HG03432 (cell line): ENCODE data around the gene PPIF.
A peak's percentile ranks its signal among the peaks of the same experiment; 100 is the strongest.
"Not testable (repeated sequence)": the region's sequence is repeated elsewhere in the genome, so short reads cannot be mapped to it uniquely, and the experiment has no call there.

ENCODE experiments used
- ATAC-seq: cut with Tn5 transposase; IDR thresholded peaks from one replicate; pipeline ENCODE4 v1.9.1; 2021; ENCODE audit warnings: mild to moderate bottlenecking, moderate library complexity; ENCODE audit not compliant: unreplicated experiment

Gene PPIF

DNA sequence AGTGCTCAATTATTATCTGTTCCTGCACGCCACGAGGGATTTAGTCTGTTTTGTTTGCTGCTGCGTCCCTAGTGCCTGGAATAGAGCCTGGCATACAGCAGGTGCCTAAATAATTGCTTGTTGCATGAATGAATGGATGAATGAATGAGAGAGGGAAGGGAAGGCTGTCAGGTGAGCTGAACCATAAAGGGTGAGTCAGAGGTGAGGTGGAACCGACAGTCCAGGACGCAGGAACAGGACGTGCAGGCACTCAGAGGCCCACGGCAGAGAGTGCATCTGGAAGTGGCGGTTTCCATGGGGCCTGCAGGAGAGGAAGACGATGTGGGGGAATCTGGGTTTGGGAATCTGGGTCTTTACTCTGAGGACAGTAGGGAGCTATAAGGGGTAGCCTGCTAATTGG lies 17.7 kb upstream of the PPIF start:
- ATAC-seq, result no peak

DNA sequence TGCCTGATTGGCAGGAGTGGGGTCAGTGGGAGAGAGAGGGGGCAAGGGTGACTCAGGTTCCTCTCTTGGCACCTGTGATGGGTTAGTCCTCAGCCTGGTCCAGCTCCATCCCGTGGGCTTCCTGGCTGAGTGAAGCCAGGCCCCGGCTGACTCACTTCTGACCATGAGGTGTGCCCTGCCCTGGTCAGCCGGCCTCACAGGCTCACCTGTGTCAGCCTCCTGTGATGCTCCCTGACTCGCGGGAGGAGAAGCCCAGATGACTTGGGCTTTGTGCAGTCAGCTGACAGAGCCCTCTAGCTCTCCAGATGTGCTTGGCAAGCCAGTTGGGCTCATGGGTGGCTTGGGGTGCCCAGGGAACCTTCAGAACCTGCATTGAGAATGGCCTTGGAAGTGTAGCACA lies 16.0 kb upstream of the PPIF start:
- no peak for ATAC-seq

DNA sequence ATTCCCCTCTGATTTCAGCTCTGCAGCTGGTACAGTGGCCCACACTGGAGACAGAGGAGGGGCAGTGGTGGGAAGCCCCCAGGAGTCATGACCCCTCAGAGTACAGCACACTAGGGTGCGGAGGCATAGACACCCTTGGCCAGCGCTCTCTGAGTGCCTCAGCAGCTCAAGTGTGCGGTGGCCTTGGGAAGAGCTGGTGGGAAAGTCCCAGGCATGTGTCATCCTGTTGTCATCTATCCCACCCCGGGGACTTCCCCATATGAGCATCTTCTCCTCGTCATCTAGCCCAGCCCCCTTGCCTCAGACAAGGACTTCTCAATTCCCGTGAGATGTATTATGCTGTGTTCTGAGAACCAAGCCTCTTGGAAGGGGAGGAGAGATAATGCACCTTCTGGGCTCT lies 15.6 kb upstream of the PPIF start:
- peak; percentile 94 for ATAC-seq

DNA sequence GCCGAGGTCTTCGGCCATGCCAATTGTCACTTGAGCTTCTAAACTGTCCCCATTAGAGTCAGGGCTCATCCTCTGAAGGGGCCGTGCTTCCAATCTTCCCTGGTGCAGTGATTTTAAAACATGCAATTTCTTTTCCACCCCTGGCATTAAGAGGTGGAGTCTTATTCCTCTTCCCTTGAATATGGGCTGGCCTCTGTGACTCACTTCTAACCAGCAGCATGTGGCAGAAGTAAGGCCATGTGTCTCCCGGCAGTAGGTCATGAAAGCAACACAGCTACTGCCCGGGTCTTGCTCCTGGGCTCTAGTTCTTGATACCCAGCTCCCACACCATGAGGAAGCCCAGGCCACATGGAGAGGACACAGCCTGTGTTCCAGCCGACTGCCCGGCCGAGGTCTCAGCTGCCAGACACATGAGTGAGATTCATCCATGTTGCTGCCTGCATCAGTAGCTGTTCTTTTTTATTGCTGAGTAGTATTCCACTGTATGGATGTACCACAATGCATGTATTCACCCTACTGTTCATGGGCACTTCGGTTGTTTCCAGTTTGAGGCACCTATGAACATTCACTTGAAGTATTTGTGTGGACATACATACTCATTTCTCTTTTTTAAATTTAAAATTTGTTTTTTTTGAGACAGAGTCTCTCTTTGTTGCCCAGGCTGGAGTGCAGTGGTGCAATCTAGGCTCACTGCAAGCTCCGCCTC lies 14.5 kb upstream of the PPIF start:
- ATAC-seq, result not testable (repeated sequence)

DNA sequence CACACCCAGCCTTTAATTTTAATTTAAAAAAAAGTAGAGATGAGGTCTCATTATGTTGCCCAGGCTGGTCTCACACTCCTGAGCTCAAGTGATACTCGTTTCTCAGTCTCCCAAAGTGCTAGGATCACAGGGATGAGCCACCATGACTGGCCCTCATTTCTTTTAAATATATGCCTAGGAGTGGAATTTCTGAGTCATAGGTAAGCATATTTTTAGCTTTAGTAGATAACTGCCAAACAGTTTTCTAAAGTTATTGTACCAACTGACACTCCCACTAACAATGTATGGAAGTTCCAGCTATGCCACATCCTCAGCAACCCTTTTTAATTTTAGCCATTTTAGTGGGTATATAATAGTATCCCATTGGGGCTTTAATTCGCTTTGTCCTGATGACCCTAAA lies 13.8 kb upstream of the PPIF start:
- no peak for ATAC-seq

DNA sequence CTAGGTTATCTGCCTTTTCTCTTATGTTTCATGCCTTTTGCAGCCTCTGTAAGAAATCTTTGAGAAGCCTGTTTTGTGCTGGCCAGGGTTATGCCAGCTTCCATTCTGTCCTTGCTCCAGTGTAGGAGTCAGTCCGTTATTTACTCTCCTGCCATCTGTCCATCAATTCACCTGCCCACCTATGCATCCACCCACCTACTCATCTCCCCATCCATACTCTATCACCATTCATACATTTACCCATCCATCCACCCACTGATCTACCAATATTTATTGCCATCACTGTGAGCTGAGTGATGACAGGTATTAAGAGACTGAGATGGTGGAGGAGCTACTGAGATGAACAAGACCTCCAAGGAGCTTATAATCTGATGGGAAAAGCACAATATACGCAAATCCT lies 12.7 kb upstream of the PPIF start:
- ATAC-seq, result no peak

DNA sequence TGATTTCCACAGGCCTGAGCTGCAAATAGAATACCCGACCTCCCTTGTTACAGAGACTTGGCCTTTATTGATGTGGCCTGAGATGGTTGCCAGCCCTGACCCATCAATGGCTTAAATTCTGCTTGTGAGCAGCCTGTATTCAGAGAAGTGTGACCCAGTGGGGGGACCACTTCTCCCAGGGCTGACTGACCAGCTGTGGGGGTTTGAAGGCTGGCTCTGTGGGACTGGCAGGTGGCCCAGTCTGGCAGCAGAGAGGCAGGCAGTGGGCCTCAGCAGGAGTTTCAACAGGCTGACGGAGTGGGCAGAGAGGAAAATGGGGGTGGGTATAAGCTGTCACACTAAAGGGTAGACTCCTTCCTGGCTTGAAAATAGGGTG lies 12.2 kb upstream of the PPIF start:
- no peak for ATAC-seq

DNA sequence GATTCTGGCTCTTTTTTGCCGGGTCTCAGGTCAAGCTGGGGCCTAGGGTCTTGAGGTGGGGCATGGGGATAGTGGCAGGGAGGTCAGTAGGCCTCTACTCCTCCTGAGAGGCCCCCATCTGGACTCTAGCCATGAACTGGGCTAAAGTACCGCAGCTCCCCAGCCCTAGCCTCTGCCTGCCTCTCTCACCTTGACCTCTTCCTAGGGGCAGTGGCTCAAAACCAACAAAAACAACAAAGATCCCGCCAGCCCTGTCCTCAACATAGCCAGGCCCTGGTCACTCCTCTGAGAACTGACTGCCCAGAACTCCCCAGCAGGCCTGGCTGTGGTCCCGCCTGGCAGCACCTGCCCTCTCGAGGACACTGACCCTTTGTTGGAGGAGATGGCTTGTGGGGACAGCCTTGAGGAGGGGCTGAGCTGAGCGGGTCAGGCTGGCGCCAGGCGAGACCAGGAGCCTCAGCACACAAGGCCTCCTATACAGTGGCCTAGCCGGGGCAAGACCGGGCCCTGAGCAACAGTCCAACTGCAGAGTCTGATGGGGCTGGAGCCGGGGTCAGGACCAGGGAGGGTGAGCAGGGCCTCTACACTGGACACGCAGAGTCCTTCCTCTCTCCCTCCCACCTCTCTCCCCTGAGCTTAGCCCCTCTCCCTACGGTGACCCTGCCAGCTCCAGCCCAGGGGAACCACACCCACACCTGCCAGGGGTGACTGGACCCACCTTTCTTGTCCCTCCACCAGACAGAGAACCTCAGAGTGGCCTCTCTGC lies 11.6 kb upstream of the PPIF start:
- ATAC-seq, result no peak

DNA sequence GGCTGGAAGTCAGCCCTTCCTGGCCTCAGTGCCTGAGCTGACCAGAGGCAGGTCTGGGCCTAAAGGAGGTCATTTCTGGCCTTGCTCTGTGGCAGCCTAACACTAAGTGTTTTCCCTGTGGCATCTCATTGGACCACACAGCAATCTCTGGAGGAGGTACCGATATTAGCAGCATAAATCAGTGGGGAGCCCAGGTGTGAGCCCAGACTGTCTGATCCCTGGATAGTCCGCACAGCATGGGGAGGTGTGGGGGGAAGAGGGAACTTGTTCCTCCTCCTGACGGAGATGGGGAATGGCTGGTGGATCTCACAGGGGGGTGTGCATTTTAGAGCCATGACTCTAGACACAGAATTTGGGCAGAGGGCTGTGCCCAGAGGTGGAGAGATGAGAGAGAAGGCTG lies 11.0 kb upstream of the PPIF start:
- no peak for ATAC-seq

DNA sequence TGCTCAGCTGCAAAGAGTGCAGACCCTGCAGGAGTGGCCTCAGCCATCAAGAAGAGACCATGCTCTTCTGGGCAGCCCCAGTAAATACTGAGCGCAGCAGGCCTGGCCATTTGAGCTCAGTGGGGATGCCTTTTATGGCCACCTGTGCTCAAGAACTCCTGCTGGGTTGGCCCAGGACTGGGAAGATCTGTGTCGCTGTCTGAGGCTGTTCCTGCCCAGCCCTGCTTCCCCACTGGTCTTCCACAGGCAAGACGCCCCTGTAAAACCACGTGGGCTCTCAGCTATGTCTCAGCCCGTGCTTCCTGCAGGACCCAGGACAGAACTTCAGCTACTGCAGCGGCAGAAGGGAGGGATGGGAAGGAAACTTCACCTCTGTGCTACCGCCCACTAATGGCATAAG lies 10.5 kb upstream of the PPIF start:
- no peak for ATAC-seq

DNA sequence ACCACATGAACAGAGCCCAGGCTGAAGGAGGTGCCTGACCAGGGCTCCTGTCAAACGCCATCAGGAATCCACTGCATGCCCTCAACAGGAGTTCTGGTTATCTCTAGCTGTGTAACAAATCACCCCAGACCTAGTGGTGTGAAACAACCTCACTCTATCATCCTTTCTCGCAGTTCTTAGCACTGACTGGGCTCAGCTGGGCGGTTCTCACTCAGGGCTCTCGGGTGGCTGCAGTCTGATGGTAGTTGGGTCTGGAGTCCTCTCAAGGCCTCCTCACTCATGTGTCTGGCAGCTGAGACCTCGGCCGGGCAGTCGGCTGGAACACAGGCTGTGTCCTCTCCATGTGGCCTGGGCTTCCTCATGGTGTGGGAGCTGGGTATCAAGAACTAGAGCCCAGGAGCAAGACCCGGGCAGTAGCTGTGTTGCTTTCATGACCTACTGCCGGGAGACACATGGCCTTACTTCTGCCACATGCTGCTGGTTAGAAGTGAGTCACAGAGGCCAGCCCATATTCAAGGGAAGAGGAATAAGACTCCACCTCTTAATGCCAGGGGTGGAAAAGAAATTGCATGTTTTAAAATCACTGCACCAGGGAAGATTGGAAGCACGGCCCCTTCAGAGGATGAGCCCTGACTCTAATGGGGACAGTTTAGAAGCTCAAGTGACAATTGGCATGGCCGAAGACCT lies 9.3 kb upstream of the PPIF start:
- ATAC-seq, result not testable (repeated sequence)

DNA sequence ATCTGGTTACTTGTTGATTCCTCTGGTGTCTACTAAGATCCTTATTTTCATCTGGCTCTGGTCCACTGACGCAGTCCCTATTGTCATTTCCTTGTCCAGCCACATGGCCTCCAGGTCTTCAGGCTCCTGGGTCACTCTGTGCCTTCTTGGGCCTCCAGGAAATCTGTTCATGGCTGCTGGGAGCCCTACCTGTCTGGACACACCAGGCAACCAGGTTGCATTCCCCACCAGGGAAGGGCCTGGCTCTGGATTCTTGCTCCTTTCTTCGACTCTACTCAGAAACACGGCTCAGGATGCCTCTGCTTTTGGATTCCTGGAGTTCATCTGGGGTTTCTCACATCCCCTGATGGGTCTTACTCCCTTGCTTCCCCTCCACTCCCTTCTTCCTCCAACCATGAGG lies 8.0 kb upstream of the PPIF start:
- no peak for ATAC-seq

DNA sequence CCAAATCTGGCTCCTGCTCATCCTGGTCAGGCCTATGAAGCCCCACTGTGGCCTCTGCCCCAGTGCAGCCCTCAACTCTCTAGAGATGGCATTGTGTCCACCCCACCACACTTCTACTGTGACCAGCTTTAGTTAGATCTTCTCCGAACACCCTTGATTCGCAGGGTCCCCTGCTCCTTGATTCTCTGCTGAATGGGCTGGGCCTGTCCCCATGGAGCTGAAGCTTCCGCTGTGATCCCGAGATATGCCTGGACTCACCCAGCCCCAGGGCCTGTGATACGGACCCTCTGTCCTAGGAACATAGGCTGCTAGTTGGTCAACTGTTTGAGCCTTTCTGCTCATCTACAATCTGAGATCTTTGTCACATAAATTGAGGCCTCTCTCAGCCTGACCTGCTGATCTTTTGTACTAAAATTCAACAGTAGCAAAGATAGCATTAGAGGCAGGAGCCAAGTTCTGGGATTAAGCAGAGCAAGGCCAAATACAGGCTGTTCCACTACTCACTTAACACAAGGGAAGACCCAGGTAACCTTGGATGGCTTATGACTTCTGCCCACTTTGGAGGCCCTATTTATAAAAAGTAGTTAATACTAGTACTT lies 6.5 kb upstream of the PPIF start:
- no peak for ATAC-seq

DNA sequence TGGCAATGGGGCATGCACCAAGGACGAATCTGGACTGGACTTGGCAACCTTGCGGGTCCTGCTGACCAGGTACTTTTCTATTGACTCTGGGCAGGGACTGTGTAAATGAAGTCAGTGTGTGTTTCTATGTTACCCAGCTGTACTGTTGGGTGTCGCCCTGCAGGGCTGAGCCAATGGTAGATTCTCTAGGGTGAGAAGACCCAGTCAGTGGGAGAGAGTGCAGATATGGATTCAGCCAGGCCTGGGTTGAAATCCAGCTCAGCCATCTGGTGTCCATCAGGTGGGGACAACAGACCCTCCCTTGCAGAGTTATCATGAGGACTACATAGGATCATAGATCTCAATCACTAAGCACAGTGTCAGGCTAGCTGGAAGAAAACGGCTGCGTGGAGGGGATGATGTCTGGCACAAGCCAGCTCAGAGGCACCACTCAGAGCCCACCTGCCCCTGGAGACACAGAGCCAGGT lies 4.9 kb upstream of the PPIF start:
- ATAC-seq, result no peak

DNA sequence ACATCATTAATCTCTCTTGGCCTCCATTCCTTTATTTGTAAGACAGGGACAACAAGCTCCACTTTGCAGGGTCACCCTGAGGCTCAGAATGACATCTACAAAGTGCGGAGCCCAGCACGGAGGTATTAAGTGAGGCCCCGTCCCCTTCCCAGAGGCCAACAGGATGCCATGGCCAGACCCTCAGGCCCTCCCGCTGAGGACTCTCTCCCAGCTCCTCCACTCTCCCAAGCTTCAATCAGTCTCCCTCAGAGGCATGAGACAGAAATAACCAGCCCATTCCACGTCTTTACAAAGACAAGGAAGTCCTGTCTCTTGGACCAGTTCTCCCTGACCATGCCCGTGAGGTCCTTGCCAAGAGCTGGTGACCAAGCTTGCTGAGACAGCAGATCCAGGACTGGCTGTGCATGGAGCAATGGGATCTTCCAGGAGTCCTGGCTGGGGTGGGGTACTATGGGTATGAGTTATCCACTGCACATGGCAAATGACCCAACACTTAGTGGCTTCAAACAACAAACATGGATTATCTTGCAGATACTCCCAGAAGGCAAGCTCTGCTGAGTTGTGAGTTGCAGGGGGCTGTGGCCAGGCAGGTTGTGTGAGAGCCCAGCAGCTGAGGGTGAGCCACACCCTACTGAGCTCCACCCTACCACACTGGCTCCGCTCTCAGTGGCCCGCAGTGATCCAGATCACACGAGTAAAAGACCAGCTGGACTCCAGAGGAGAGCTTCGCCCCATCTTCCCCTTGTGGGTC lies 4.3 kb upstream of the PPIF start:
- no peak for ATAC-seq

DNA sequence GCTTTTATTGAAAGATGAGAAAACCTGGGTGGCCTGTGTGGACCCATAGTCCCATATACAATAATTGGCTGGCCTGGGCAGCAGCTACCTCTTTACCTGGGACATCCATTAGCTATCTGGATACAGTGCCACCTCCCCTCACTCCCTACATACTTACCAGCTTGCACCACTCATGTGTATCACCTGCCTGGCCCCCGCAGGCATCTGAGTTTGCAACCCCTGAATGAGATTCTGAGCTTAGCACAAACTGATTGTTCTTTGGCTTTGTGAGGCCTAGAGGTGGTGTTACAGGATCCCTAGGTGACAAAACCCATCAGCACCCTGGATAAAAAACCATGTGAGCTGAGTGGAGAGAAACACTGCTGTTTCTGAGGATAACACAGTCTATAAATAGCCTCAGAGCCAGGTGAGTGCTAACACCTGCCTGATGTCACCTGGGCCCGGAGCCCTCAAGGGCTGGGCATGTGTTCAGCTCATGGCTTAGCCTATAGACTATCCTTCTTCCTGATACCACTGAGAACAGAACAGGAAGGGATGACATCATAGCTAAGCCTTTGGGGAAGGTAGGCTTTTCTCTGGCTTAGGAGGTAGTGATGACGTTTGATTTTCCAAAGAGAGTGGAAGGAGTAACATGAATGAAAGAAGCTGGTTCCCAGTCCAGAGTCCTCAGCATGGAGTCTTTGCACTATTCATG lies 2.6 kb upstream of the PPIF start:
- no peak for ATAC-seq

DNA sequence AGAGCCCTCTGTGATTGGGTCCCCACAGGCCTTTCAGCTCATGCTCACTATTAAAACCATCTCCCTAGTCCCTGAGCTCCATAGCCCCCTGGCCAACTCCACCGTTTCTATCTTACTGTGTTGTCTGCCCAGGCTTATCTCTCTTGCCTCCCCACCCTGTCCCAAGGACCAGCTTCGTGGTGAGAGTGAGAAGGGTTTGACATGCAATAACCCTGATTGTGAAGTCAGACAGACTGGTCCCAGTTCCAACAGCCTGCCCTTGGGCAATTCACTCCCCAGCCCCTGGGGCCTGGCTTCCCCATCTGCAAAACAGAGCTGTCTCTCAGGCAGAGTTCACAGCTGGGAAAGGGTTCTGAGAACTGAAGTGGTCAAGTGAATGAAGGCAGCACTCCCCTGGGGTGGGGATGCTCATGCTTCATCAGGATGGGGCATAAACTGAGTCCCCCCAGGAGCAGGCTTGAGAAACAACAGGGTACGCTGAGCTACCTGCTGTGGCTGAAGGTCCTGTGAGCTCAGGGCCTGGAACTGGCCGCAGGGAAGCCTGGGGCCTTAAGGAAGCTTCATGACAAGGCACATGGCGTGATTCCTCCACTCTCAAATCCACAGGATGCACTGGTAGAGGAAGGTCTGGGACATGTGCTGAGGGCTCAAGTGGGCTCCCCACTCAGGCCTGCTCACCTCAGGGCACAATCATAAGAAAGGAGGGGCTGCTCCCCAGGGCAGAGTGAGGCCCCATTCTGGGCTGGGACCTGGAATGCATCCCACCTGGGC lies 1.8 kb upstream of the PPIF start:
- no peak for ATAC-seq

DNA sequence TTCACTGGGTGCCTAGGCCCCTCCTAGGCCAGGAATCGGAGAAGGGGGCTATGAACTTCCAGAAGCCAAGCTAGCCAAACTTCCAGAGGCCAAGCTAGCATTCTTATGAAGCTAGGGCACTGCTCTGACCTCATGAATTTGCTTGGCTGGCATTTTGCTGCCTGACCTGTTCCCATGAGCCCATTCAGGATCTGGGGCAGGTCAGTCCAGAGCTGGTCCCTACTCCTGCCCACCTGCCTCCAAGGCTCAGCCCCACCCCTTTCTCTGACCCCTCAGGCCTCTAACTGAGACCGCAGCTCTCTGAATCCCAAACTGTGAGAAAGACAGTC lies 1.3 kb upstream of the PPIF start:
- ATAC-seq, result no peak

DNA sequence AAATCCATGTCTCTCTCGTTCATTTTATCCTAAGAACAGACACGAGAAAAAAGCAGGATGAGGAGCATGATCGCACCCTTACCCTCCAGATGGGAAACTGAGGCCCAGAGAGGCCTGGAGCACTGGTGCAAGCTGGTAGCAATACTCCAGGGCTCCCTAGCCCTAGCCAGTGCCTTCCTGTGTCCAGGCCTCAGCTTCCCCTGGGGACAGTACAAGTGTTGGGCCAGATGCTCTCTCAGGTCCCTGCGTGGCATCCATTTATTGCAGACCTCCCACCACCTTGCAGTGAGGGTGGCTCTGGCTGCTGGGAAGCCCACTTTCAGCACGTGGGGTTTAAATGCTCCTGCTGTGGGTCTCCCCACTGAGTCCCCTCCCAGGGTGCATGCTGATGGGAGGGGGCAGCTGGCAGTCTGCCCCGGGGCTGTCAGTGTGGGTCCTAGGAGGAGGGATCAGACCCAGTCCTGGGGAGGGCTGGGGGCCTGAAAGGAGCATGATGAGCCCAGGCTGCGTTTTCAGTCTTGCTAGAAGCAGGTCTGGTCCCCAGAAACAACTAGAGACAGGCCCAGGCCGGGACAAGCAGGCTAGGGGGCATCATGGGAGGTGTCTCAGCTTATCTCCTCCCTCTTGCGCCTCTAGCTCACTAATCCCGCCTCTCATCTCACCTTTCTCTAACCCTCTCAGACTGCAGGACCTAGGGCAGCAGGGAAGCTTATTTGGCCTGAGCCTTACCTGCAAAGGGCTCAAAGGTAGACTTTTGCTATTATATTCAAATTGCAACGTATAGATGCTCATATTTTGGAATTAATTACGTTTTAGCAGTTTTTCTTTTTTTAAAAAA lies 662 bp upstream of the PPIF start:
- no peak for ATAC-seq
